GM18502 (cell line): ENCODE data around the gene SRSF6.
"Not testable (repeated sequence)": the region's sequence is repeated elsewhere in the genome, so short reads cannot be mapped to it uniquely, and the experiment has no call there.

Experiments used
- ATAC-seq: cut with Tn5 transposase; IDR thresholded peaks from one replicate; pipeline ENCODE4 v1.9.1; 2021; ENCODE audit warnings: mild to moderate bottlenecking; ENCODE audit not compliant: unreplicated experiment, poor library complexity

Gene SRSF6

GRCh38 chr20:43472671-43473380 lies 15.1 kb downstream of the SRSF6 start:
- no peak for ATAC-seq

DNA sequence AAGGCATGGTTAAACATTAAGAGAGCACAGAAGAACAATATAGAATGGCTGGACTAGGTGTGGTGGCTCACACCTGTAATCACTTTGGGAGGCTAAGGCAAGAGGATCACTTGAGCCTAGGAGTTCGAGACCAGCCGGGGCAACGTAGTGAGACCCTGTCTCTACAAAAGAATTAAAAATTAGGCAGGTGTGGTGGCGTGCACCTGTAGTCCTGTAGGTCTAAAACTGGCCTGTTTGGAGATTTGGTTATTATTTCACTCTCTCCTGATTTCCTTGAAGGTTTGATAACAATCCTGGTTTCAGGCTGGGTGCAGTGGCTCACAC lies 15.6 kb downstream of the SRSF6 start:
- ATAC-seq = no peak

DNA sequence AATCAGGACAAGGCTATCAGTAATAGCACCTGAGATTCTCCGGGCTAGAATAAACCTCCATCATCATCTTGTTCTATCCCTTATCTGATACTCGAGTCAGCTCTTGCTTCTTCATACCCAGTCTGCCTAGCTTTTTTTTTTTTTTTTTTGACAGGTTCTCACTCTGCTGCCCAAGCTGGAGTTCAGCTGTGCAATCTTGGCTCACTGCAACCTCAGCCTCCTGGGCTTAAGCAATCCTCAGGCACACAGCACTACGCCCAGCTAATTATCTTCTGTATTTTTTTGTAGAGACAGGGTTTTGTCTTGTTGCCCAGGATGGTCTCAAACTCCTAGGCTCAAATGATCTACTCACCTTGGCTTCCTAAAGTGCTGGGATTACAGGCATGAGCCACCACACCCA lies 19.5 kb downstream of the SRSF6 start:
- ATAC-seq = no peak

- no peak for ATAC-seq
Measured at GRCh38 chr20:43477619-43478018, 19.9 kb downstream of the SRSF6 start.

GRCh38 chr20:43490038-43490437 lies 32.3 kb downstream of the SRSF6 start:
- no peak for ATAC-seq

- ATAC-seq = no peak
Measured at GRCh38 chr20:43492101-43492500, 34.4 kb downstream of the SRSF6 start.

DNA sequence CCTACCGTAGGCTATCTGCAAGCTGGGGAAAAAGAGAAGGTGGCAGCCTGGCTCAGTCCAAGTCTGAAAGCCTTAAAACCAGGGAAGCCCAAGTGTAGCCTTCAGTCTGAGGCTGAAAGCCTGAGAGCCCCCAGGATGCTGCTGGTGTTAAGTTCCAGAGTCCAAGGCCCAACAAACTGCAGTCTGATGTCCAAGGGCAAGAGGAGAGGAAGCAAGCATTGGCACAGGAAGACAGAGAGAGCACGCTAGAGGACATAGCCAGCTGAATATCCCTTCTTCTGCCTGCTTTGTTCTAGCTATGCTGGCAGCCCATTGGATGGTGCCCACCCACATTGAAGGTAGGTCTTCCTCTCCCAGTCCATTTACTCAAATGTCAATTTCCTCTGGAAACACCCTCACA lies 37.7 kb downstream of the SRSF6 start:
- no peak for ATAC-seq

- ATAC-seq = not testable (repeated sequence)
Measured at GRCh38 chr20:43502021-43502420, 44.3 kb downstream of the SRSF6 start.

GRCh38 chr20:43506238-43506637 lies 48.5 kb downstream of the SRSF6 start:
- ATAC-seq = no peak

- ATAC-seq = no peak
Measured at GRCh38 chr20:43507150-43508080, 49.7 kb downstream of the SRSF6 start, which contains the start of gene L3MBTL1. L3MBTL1 (plus strand) TSS chr20:43507697; CDS start chr20:43513504, 5,807 bp downstream.

DNA sequence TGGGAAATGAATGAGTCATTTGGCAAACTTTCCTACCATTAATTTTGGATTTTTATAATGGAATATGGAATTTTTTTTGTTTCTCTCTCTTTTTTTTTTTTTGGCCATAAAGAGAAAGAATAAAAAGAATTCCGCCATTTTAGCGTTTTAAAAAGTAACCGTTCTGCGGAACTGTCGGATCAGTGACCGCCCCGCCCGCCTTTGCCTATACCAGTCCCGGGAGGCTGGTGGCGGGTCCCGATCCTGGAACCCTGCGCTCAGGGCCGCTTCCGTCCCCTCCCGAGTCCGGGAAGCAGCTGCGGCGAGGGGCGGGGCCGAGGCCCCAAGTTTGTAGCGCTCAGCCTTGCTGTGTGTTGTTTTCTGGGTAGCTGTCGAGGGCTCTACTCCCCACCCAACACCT lies 50.4 kb downstream of the SRSF6 start:
- no peak for ATAC-seq

DNA sequence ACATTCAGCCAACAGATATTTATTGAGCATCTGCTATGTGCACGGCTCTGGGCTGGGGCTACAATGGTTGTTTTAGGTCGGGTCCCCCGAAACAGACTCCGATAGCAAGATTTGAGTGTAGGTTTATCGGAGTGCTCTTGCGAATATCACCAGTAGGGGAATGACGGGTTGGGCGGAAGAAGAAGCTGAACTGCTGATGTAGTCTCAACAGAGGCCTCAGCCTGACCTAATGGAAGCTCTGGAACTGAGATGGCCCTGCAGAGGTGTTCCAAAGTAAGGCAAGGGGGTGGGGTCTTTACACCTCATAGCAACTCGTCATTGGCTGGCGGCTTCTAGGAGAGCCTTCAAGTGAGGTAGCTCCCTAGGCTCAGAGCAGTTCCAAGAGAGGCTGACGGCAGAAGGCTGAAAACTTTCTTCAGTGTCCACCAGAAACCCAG lies 50.9 kb downstream of the SRSF6 start:
- ATAC-seq = no peak

DNA sequence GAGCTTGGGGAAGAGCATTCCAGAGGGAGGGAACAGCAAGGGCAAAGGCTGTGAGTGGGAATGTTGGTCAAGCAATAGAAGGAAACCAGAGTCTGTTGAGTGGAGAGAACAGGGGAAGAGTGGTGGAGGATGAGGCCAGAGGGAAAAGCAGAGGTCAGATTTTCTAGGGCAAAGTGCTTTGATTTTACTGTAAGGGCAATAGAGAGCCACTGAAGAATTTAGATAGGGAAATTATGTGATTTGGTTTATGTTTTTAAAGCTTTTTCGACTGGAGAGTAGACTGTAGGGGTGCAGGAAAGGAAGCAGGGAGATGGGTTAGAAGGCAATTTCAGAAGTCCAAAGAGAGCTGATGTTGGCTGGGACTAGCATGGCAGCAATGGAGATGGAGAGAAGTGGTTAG lies 54.2 kb downstream of the SRSF6 start:
- no peak for ATAC-seq

GRCh38 chr20:43513372-43513930 lies 55.8 kb downstream of the SRSF6 start:
- peak; percentile 8 for ATAC-seq
